SJSA1 (cell line): Measurements from ENCODE around the gene GIPC3. TPM values are rescaled to one million over a fixed set of nuclear protein-coding genes. Genes with fewer than 3 reads are reported as not detected.

Experiments used
- total RNA-seq: library from RNA; depleted of rRNA; stranded (reverse); fragments of >200 nt; shearing (Covaris generic); gene quantifications from 2 replicates; pipeline ENCODE4 v1.2.3, GENCODE V29; 2014; rRNA removed

The GIPC3 gene
- total RNA-seq, 1 experiment from 2014 or later: 13.1 TPM

Other genes with a start within 250 kb of the GIPC3 start
- 19.9 and 27.6 TPM in 2 replicates for gene NFIC, start 218.9 kb upstream of the GIPC3 start, total RNA-seq
- gene SMIM24, start 105.0 kb upstream of the GIPC3 start, total RNA-seq: not detected in 2 replicates
- gene SMIM44, start 102.0 kb upstream of the GIPC3 start, total RNA-seq: not detected in 2 replicates
- 29.4 and 40.5 TPM in 2 replicates for gene DOHH, start 84.8 kb upstream of the GIPC3 start, total RNA-seq
- gene FZR1, start 79.2 kb upstream of the GIPC3 start, total RNA-seq: 39.3 and 53.4 TPM in 2 replicates
- gene TEKTIP1, start 46.3 kb upstream of the GIPC3 start, total RNA-seq: 0.26 TPM in 1 of 2 replicates, not detected in the other
- 124 and 132 TPM in 2 replicates for gene MFSD12, start 27.9 kb upstream of the GIPC3 start, total RNA-seq
- gene HMG20B, start 12.5 kb upstream of the GIPC3 start, total RNA-seq: 229 and 260 TPM in 2 replicates
- not detected in 2 replicates for gene TBXA2R, start 21.4 kb downstream of the GIPC3 start, total RNA-seq
- gene CACTIN, start 41.3 kb downstream of the GIPC3 start, total RNA-seq: 29.3 and 45.2 TPM in 2 replicates
- 15.9 and 21.1 TPM in 2 replicates for gene PIP5K1C, start 115.0 kb downstream of the GIPC3 start, total RNA-seq
- not detected in 2 replicates for gene TJP3, start 122.9 kb downstream of the GIPC3 start, total RNA-seq
- gene APBA3, start 176.2 kb downstream of the GIPC3 start, total RNA-seq: 18.1 and 24.3 TPM in 2 replicates
- gene MRPL54, start 177.2 kb downstream of the GIPC3 start, total RNA-seq: 52.7 and 55.5 TPM in 2 replicates
- gene RAX2, start 186.8 kb downstream of the GIPC3 start, total RNA-seq: not detected in 2 replicates
- gene MATK, start 200.9 kb downstream of the GIPC3 start, total RNA-seq: not detected in 2 replicates